Activated gamma-delta T cell treated with Interleukin-2 at 50 U/mL for 16 hours (primary cell): ENCODE measurements around the gene ACKR2.
"Not testable (repeated sequence)": the region's sequence is repeated elsewhere in the genome, so short reads cannot be mapped to it uniquely, and the experiment has no call there.

Experiments used
- DNase-seq: peaks from one replicate; pipeline ENCODE4 v3.0.0-alpha.2; 2020

ACKR2 gene

GRCh38 chr3:42864321-42864950 is 55.2 kb downstream of the ACKR2 start:
- DNase-seq: no peak

- no peak for DNase-seq
These were observed 56.0 kb downstream of the ACKR2 start for GRCh38 chr3:42865256-42865655.

- no peak for DNase-seq
These were observed 57.9 kb downstream of the ACKR2 start for GRCh38 chr3:42867138-42867537.

- no peak for DNase-seq
These were observed 59.6 kb downstream of the ACKR2 start for GRCh38 chr3:42868841-42869240.

- DNase-seq: no peak
These were observed 62.4 kb downstream of the ACKR2 start for GRCh38 chr3:42871592-42872196.

GRCh38 chr3:42872718-42873117 is 63.5 kb downstream of the ACKR2 start:
- DNase-seq: no peak

- no peak for DNase-seq
These were observed 64.2 kb downstream of the ACKR2 start for GRCh38 chr3:42873221-42873982.

GRCh38 chr3:42874749-42875148 is 65.5 kb downstream of the ACKR2 start:
- DNase-seq: no peak

- no peak for DNase-seq
These were observed 66.3 kb downstream of the ACKR2 start, which contains the start of gene CYP8B1 for GRCh38 chr3:42875325-42876151. CYP8B1 (minus strand) TSS chr3:42875879; CDS start chr3:42875816, 63 bp downstream.

- no peak for DNase-seq
These were observed 67.2 kb downstream of the ACKR2 start for GRCh38 chr3:42876401-42876800.

GRCh38 chr3:42876940-42877720 is 67.9 kb downstream of the ACKR2 start:
- no peak for DNase-seq

GRCh38 chr3:42877881-42878280 is 68.6 kb downstream of the ACKR2 start:
- DNase-seq: no peak

- DNase-seq: no peak
These were observed 70.9 kb downstream of the ACKR2 start for GRCh38 chr3:42880183-42880582.

GRCh38 chr3:42880601-42881451 is 71.6 kb downstream of the ACKR2 start:
- DNase-seq: peak; percentile 84

GRCh38 chr3:42883251-42883930 is 74.1 kb downstream of the ACKR2 start:
- not testable (repeated sequence) for DNase-seq

- DNase-seq: no peak
These were observed 75.1 kb downstream of the ACKR2 start for GRCh38 chr3:42884324-42884723.

GRCh38 chr3:42886294-42886822 is 77.1 kb downstream of the ACKR2 start:
- no peak for DNase-seq

- no peak for DNase-seq
These were observed 77.8 kb downstream of the ACKR2 start for GRCh38 chr3:42887084-42887483.

GRCh38 chr3:42891042-42891441 is 81.8 kb downstream of the ACKR2 start:
- DNase-seq: no peak

GRCh38 chr3:42892169-42892568 is 82.9 kb downstream of the ACKR2 start:
- DNase-seq: no peak
